Neuronal stem cell (in vitro differentiated cells): ENCODE data around the gene RIMBP3B. TPM values are rescaled to one million over a fixed set of nuclear protein-coding genes. Genes with fewer than 3 reads are reported as not detected.
"Not testable (repeated sequence)": the region's sequence is repeated elsewhere in the genome, so short reads cannot be mapped to it uniquely, and the experiment has no call there.

Experiments used
- DNase-seq: peaks from one replicate; pipeline ENCODE4 v3.0.0-alpha.2; 2013; ENCODE audit warnings: low spot score
- H2AFZ ChIP-seq: one replicate; pipeline ENCODE4 v1.6.1; 2013; ENCODE audit warnings: mild to moderate bottlenecking, low read length, inconsistent platforms
- H2AK5ac ChIP-seq: 2 replicates; pipeline ENCODE4 v1.6.1; 2013; ENCODE audit warnings: low read depth, mild to moderate bottlenecking, inconsistent platforms, low read length, moderate library complexity, mixed read lengths
- H2BK120ac ChIP-seq: 2 replicates; pipeline ENCODE4 v1.6.1; 2013; ENCODE audit warnings: low read depth, mild to moderate bottlenecking, inconsistent platforms, low read length, moderate library complexity, mixed read lengths
- H2BK12ac ChIP-seq: one replicate; pipeline ENCODE4 v1.6.1; 2013; ENCODE audit warnings: low read length, inconsistent platforms
- H2BK15ac ChIP-seq: 2 replicates; pipeline ENCODE4 v1.6.1; 2013; ENCODE audit warnings: mild to moderate bottlenecking, low read length, inconsistent platforms, mixed read lengths
- H2BK5ac ChIP-seq: one replicate; pipeline ENCODE4 v1.6.1; 2013; ENCODE audit warnings: inconsistent platforms, mild to moderate bottlenecking, low read length, moderate library complexity
- H3K14ac ChIP-seq: one replicate; pipeline ENCODE4 v1.6.1; 2013; ENCODE audit warnings: low read length, inconsistent platforms
- H3K18ac ChIP-seq: 2 replicates; pipeline ENCODE4 v1.6.1; 2013; ENCODE audit warnings: low read length, inconsistent platforms
- H3K23ac ChIP-seq: 2 replicates; pipeline ENCODE4 v1.6.1; 2013; ENCODE audit warnings: low read depth, mild to moderate bottlenecking, mixed read lengths, low read length, inconsistent platforms; ENCODE audit not compliant: poor library complexity
- H3K27ac ChIP-seq: replicated peaks from 3 replicates; pipeline ENCODE4 v1.5.1; 2013; ENCODE audit warnings: low read length, inconsistent platforms
- H3K27me3 ChIP-seq, 3 experiments: 2 replicates each; pipeline ENCODE4 v1.6.1; 2013; ENCODE audit warnings: low read length in 3 of 3, mild to moderate bottlenecking in 2 of 3, inconsistent platforms in 1 of 3, low read depth in 1 of 3, mixed read lengths in 1 of 3, moderate library complexity in 1 of 3; ENCODE audit not compliant: control insufficient read depth in 3 of 3, insufficient read depth in 3 of 3
- H3K36me3 ChIP-seq, 2 donors: replicated peaks in 1 of 2; 2 replicates each; pipeline ENCODE4 v1.6.1; 2013; ENCODE audit warnings: low read length in 2 of 2; ENCODE audit not compliant: control insufficient read depth in 2 of 2, insufficient read depth in 2 of 2
- H3K4ac ChIP-seq: 2 replicates; pipeline ENCODE4 v1.6.1; 2013; ENCODE audit warnings: inconsistent platforms, mild to moderate bottlenecking, low read length, moderate library complexity
- H3K4me1 ChIP-seq, 2 donors: 1 replicate in 1 of 2; 2 replicates in 1 of 2; pipeline ENCODE4 v1.6.1; 2013; ENCODE audit warnings: low read length in 2 of 2, low read depth in 1 of 2; ENCODE audit not compliant: control insufficient read depth in 2 of 2, insufficient read depth in 1 of 2
- H3K4me2 ChIP-seq: one replicate; pipeline ENCODE4 v1.6.1; 2013; ENCODE audit warnings: mild to moderate bottlenecking, low read length, inconsistent platforms; ENCODE audit not compliant: insufficient read depth, poor library complexity, severe bottlenecking
- H3K4me3 ChIP-seq, 2 donors: 2 replicates each; pipeline ENCODE4 v1.5.1; 2013; ENCODE audit warnings: low read length in 2 of 2, mild to moderate bottlenecking in 2 of 2, inconsistent platforms in 1 of 2, moderate library complexity in 1 of 2
- H3K79me1 ChIP-seq: one replicate; pipeline ENCODE4 v1.6.1; 2013; ENCODE audit warnings: low read depth, mild to moderate bottlenecking, inconsistent platforms, low read length, moderate library complexity
- H3K9ac ChIP-seq: one replicate; pipeline ENCODE4 v1.6.1; 2013; ENCODE audit warnings: mild to moderate bottlenecking, low read depth, low read length, inconsistent platforms; ENCODE audit not compliant: poor library complexity
- H3K9me3 ChIP-seq, 2 donors: replicated peaks in 1 of 2; 2 replicates each; pipeline versions ENCODE3 to v1.6.1; 2013; ENCODE audit warnings: low read length in 2 of 2, mild to moderate bottlenecking in 2 of 2, inconsistent platforms in 1 of 2, low read depth in 1 of 2, mixed read lengths in 1 of 2, moderate library complexity in 1 of 2; ENCODE audit not compliant: control insufficient read depth in 2 of 2, insufficient read depth in 1 of 2
- H4K8ac ChIP-seq: one replicate; pipeline ENCODE4 v1.6.1; 2013; ENCODE audit warnings: low read depth, mild to moderate bottlenecking, inconsistent platforms, low read length, moderate library complexity
- H4K91ac ChIP-seq: one replicate; pipeline ENCODE4 v1.6.1; 2013; ENCODE audit warnings: low read length, low read depth, mild to moderate bottlenecking, inconsistent platforms; ENCODE audit not compliant: poor library complexity
- whole genome bisulfite sequencing, 2 donors: extraction: QIAGEN DNeasy Blood & Tissue Kit; methylation state at CpG; one replicate each; pipeline ENCODE4 v1.1.7; 2013; ENCODE audit warnings: missing lambda C conversion rate in 2 of 2, mixed read lengths in 1 of 2; ENCODE audit not compliant: insufficient read length in 2 of 2, insufficient replicate concordance in 1 of 2; ENCODE audit errors: extremely low coverage in 2 of 2; 5-methylcytosine and 5-hydroxymethylcytosine counted together
- polyA plus RNA-seq, 2 experiments: library from polyadenylated mRNA; stranded (reverse); fragments of 200-250 nt; gene quantifications; one replicate each; pipeline ENCODE4 v1.2.3, GENCODE V29; 2013

Gene RIMBP3B
- 0.06 TPM for polyA plus RNA-seq (2013, experiment 1 of 2)
- 0.08 TPM for polyA plus RNA-seq (2013, experiment 2 of 2)

DNA sequence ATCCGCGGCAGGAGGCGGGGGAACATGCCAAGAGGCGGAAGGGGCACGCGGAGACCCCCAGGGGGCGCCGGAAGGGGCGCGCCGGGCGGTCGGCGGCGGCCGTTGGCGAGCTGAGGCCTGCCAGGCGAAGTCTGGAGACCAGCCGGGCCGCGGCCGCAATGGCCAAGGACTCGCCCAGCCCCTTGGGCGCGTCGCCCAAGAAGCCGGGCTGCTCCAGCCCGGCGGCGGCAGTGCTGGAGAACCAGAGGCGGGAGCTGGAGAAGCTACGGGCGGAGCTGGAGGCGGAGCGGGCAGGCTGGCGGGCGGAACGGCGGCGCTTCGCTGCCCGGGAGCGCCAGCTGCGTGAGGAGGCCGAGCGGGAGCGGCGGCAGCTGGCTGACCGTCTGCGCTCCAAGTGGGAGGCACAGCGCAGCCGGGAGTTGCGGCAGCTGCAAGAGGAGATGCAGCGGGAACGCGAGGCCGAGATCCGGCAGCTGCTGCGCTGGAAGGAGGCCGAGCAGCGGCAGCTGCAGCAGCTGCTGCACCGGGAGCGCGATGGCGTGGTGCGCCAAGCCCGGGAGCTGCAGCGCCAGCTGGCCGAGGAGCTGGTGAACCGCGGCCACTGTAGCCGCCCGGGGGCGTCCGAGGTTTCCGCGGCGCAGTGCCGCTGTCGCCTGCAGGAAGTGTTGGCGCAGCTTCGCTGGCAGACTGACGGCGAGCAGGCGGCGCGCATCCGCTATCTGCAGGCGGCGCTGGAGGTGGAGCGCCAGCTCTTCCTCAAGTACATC is at the start of gene RIMBP3B:
Gene RIMBP3B, plus strand, starts transcription at position 51 of the 767 bp plus-strand sequence. Its CDS starts 108 bp downstream, at position 159.
- H3K4me2 ChIP-seq, H3K27me3 ChIP-seq, H3K14ac ChIP-seq, H2BK15ac ChIP-seq, H2BK120ac ChIP-seq, H3K9ac ChIP-seq, H3K23ac ChIP-seq, H3K79me1 ChIP-seq, H3K36me3 ChIP-seq, H2AFZ ChIP-seq, H3K18ac ChIP-seq, DNase-seq, H3K9me3 ChIP-seq, H2BK12ac ChIP-seq, H3K27ac ChIP-seq, H2BK5ac ChIP-seq, H3K4ac ChIP-seq, H2AK5ac ChIP-seq, H3K4me1 ChIP-seq, H4K8ac ChIP-seq, H4K91ac ChIP-seq, H3K4me3 ChIP-seq: not testable (repeated sequence)
- WGBS, 2 donors: no CpG with 5 or more reads among the region's 91 CpGs

GRCh38 chr22:21357527-21357926 is 26.0 kb upstream of the RIMBP3B start:
- H3K23ac ChIP-seq, DNase-seq, H3K4me3 ChIP-seq, H2AK5ac ChIP-seq, H3K36me3 ChIP-seq, H3K27ac ChIP-seq, H3K14ac ChIP-seq, H2BK15ac ChIP-seq, H3K4ac ChIP-seq, H2AFZ ChIP-seq, H2BK12ac ChIP-seq, H3K4me2 ChIP-seq, H3K18ac ChIP-seq, H3K9ac ChIP-seq, H4K8ac ChIP-seq, H3K79me1 ChIP-seq, H4K91ac ChIP-seq, H3K9me3 ChIP-seq, H2BK5ac ChIP-seq, H2BK120ac ChIP-seq, H3K27me3 ChIP-seq, H3K4me1 ChIP-seq: not testable (repeated sequence)
- no CpG with 5 or more reads among the region's 12 CpGs for WGBS, 2 donors

DNA sequence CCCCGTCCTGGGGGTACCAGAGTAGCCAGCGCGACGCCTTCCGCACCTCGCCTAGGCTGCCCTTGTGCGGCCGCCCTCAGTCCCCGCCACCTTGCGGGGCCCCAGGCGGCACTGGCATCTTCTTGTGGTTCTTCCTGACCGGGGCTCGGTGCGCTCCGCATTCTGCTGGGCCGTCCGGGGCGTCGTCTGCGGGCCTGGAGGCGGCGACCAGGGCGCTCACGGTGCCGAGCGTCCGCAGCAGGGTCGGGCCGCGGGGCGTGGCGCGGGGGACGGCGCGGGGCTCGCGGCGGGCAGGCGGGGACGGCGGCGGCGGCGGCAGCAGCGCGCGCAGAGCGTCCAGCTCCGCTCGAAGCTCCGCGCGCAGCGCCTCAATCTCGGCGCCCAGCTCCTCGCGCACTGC is 23.0 kb upstream of the RIMBP3B start:
- not testable (repeated sequence) for H3K4me1 ChIP-seq, H4K8ac ChIP-seq, H3K14ac ChIP-seq, H2BK120ac ChIP-seq, DNase-seq, H3K9me3 ChIP-seq, H3K36me3 ChIP-seq, H4K91ac ChIP-seq, H2BK12ac ChIP-seq, H2BK5ac ChIP-seq, H3K27me3 ChIP-seq, H2AK5ac ChIP-seq, H3K18ac ChIP-seq, H3K4ac ChIP-seq, H3K79me1 ChIP-seq, H3K23ac ChIP-seq, H2AFZ ChIP-seq, H2BK15ac ChIP-seq, H3K9ac ChIP-seq, H3K4me3 ChIP-seq, H3K27ac ChIP-seq
- no CpG with 5 or more reads among the region's 59 CpGs for WGBS, 2 donors
- H3K4me2 ChIP-seq: peak overlapping the region; percentile 18

GRCh38 chr22:21362473-21362872 is 21.1 kb upstream of the RIMBP3B start:
- not testable (repeated sequence) for H4K91ac ChIP-seq, DNase-seq, H3K4me3 ChIP-seq, H3K79me1 ChIP-seq, H3K27me3 ChIP-seq, H2AK5ac ChIP-seq, H2BK12ac ChIP-seq, H3K9ac ChIP-seq, H3K23ac ChIP-seq, H3K4ac ChIP-seq, H2AFZ ChIP-seq, H3K4me1 ChIP-seq, H3K27ac ChIP-seq, H3K4me2 ChIP-seq, H2BK120ac ChIP-seq, H3K18ac ChIP-seq, H4K8ac ChIP-seq, H3K36me3 ChIP-seq, H3K14ac ChIP-seq, H3K9me3 ChIP-seq, H2BK15ac ChIP-seq, H2BK5ac ChIP-seq
- no CpG with 5 or more reads among the region's 4 CpGs for WGBS, 2 donors
